ENCODE measurements around the gene RBMX. TPM values are rescaled to one million over a fixed set of nuclear protein-coding genes. Genes with fewer than 3 reads are reported as not detected.
"Not testable (repeated sequence)": the region's sequence is repeated elsewhere in the genome, so short reads cannot be mapped to it uniquely, and the experiment has no call there.

The RBMX gene
- total RNA-seq, 1 donor from 2014 or later: 369 TPM

DNA sequence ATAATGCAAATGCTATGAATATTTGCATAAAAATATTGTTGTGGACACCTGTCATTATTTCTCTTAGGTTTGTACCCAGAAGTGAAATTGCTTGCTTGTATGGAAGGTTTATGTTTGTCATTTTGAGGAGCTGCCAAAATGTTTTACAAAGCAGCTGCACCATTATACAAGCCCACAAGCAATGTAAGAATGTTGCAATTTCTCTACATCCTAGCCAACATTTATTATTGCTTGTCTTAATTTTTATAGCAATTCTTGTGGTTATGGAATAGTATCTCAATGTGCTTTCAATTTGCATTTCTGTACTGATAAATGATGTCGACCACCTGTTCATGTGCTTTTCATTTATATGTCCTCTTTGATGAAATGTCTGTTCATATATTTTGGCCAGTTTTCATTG lies 18.7 kb upstream of the RBMX start:
- TF ChIP-seq, protein P1, sequence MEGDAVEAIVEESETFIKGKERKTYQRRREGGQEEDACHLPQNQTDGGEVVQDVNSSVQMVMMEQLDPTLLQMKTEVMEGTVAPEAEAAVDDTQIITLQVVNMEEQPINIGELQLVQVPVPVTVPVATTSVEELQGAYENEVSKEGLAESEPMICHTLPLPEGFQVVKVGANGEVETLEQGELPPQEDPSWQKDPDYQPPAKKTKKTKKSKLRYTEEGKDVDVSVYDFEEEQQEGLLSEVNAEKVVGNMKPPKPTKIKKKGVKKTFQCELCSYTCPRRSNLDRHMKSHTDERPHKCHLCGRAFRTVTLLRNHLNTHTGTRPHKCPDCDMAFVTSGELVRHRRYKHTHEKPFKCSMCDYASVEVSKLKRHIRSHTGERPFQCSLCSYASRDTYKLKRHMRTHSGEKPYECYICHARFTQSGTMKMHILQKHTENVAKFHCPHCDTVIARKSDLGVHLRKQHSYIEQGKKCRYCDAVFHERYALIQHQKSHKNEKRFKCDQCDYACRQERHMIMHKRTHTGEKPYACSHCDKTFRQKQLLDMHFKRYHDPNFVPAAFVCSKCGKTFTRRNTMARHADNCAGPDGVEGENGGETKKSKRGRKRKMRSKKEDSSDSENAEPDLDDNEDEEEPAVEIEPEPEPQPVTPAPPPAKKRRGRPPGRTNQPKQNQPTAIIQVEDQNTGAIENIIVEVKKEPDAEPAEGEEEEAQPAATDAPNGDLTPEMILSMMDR (conservative IDR thresholded peaks at IDR 0.05): no peak
- no peak for DNase-seq (ENCODE audit: extremely low spot score, unreplicated experiment)
- Mint-ChIP-seq H3K9me3 (no peaks in the 10 kb centered on the region), H3K4me3 (no peak overlapping the region), H3K27me3 (no peaks in the 10 kb centered on the region), H3K36me3 (no peaks in the 10 kb centered on the region), H3K4me1 (ENCODE audit: unreplicated experiment) (no peaks in the 10 kb centered on the region), H3K27ac (no peak overlapping the region)

DNA sequence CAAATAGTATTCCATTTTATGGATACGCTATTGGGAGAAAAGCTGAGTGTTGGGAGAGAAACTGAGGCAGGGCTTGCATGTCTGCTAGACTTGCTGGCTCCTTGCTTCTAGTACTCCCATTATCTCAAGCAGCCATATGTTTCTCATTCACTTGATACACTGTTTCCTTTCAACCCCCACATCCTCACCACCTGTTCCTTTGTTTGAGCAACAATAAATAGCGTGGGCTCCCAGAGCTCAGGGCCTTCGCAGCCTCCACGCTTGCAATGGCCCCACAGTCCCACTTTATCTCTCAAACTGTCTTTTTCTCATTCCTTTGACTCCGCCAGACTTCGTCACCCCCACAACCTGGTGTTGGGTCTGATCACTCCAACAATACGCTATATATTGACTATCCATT lies 18.2 kb upstream of the RBMX start:
- not testable (repeated sequence) for H3K27ac Mint-ChIP-seq; H3K27me3 Mint-ChIP-seq; H3K36me3 Mint-ChIP-seq; DNase-seq (ENCODE audit: extremely low spot score, unreplicated experiment); H3K9me3 Mint-ChIP-seq; H3K4me3 Mint-ChIP-seq; H3K4me1 Mint-ChIP-seq (ENCODE audit: unreplicated experiment)

DNA sequence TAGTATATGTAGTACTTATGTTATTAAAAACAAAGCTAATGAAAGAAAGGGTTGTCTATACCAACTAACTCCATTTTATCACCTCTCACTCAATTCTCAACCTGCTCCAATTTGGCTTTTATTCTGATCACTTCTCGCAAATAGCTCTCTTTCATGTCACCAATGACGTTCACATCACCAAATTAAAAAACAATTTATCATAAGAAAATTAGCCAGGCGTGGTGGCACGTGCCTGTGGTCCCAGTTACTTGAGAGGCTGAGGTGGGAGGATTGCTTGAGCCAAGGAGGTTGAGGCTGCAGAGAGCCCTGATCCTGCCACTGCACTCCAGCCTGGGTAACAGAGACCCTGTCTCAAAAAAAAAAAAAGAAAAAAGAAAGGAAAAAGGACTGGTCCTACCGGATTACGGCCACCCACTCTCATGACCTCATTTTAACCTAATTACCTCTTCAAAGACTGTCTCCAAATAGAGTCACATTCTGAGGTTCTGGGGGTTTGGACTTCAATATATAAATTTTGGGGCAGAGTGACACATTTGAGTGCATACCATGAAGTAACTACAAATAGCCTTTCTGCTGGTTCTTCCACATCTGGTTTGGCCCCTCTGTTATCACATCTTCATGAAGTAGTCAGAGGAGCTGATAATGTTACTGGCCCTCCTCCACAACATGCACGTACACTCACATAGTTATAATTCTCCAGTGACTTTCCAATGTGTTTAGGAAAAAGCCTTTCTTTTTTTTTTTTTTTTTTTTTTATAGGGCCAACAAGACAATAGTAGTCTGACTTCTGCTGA lies 15.8 kb upstream of the RBMX start:
- DNase-seq (ENCODE audit: extremely low spot score, unreplicated experiment): no peak
- H3K4me1 Mint-ChIP-seq (ENCODE audit: unreplicated experiment): no peaks in the 10 kb centered on the region
- H3K4me3 Mint-ChIP-seq: no peak overlapping the region
- TF ChIP-seq, protein P1 (conservative IDR thresholded peaks at IDR 0.05): no peak
- no peaks in the 10 kb centered on the region for H3K36me3 Mint-ChIP-seq
- no peaks in the 10 kb centered on the region for H3K9me3 Mint-ChIP-seq
- H3K27ac Mint-ChIP-seq: no peak overlapping the region
- H3K27me3 Mint-ChIP-seq: no peaks in the 10 kb centered on the region

DNA sequence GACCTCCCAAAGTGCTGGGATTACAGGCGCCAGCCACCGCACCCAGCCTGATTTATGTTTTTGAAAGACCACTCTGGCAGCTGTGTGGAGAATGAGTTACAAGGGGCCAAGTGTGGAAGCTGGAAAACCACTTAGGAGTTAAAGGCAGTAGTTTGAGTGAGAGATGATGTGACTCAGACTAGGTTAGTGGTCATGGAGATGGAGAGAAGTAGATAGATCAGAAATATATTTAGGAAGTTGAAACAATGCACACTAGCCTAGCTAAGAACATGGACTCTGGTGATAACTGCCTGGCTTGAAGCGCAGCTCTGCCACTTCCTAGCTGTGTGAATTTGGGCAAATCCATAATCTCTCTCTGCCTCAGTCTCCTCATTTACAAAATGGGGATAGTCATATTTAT lies 11.9 kb upstream of the RBMX start:
- TF ChIP-seq, protein P1 (conservative IDR thresholded peaks at IDR 0.05): no peak
- Mint-ChIP-seq H3K4me3 (no peak overlapping the region), H3K4me1 (ENCODE audit: unreplicated experiment) (no peaks in the 10 kb centered on the region), H3K27ac (no peak overlapping the region), H3K27me3 (no peaks in the 10 kb centered on the region), H3K9me3 (peaks cover 4% of the 10 kb centered on the region), H3K36me3 (no peaks in the 10 kb centered on the region)
- no peak for DNase-seq (ENCODE audit: extremely low spot score, unreplicated experiment)

DNA sequence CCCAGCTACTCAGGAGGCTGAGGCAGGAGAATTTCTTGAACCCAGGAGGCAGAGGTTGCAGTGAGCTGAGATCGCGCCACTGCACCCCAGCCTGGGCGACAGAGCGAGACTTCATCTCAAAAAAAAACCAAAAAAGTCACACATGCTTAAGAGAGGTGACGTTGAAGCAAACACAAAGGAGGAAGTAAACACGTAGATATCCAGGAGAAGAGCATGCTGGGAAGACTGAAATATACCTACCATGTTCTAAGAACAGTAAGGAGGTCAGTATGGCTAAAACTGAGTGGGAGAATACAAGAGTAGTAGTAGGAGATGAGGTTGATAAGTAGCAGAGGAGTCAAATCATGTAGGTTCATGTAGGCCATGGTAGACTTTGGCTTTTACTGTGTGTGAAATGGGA lies 10.1 kb upstream of the RBMX start:
- H3K27me3 Mint-ChIP-seq; H3K36me3 Mint-ChIP-seq; H3K4me1 Mint-ChIP-seq (ENCODE audit: unreplicated experiment); H3K27ac Mint-ChIP-seq; H3K4me3 Mint-ChIP-seq; H3K9me3 Mint-ChIP-seq; DNase-seq (ENCODE audit: extremely low spot score, unreplicated experiment): not testable (repeated sequence)

DNA sequence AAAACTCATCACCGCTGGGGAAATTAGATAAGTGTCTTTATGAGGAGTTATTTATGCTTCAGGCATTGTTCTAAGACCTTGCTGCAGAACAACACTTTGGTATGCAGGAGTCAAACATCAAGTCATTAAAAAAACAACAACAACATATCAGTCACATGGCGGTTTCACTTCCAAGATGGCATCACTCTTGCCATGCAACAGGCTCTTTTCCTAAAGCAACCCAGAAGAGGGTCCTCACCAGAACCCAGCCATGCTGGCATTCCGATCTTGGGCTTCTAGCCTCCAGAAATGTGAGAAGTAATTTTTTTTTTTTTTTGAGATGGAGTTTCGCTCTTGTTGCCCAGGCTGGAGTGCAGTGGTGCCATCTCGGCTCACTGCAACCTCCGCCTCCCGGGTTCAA lies 8.7 kb upstream of the RBMX start:
- no peaks in the 10 kb centered on the region for H3K36me3 Mint-ChIP-seq
- H3K4me1 Mint-ChIP-seq (ENCODE audit: unreplicated experiment): no peaks in the 10 kb centered on the region
- H3K27ac Mint-ChIP-seq: no peak overlapping the region
- peaks cover 4% of the 10 kb centered on the region for H3K9me3 Mint-ChIP-seq
- no peaks in the 10 kb centered on the region for H3K27me3 Mint-ChIP-seq
- H3K4me3 Mint-ChIP-seq: no peak overlapping the region
- TF ChIP-seq, protein P1 (conservative IDR thresholded peaks at IDR 0.05): no peak
- no peak for DNase-seq (ENCODE audit: extremely low spot score, unreplicated experiment)
